SK-N-SH treated with all-trans-retinoic acid at 6 μM for 48 hours (cell line): ENCODE measurements around the gene ABLIM1.
A peak's percentile ranks its signal among the peaks of the same experiment; 100 is the strongest.

Source experiments
- ATAC-seq: fragments of 200-7000 bp; cut with Tn5 transposase; 3 replicates; pipeline ENCODE4 v1.9.1; 2020; ENCODE audit warnings: mild to moderate bottlenecking, moderate library complexity
- CSDC2 ChIP-seq: fragments of 250-450 bp; sonication (Bioruptor Pico); IDR thresholded peaks from 2 replicates; pipeline ENCODE4 v1.5.0; 2020; ENCODE audit warnings: mild to moderate bottlenecking, moderate library complexity
- ESRRG ChIP-seq: fragments of 250-450 bp; sonication (Bioruptor Pico); IDR thresholded peaks from 2 replicates; pipeline ENCODE4 v1.6.1; 2021; ENCODE audit warnings: mild to moderate bottlenecking
- GLIS3 ChIP-seq: fragments of 250-450 bp; sonication (Bioruptor Pico); IDR thresholded peaks from 2 replicates; pipeline ENCODE4 v1.5.0; 2020; ENCODE audit warnings: mild to moderate bottlenecking, moderate library complexity
- ISL1 ChIP-seq: fragments of 250-450 bp; sonication (Bioruptor Pico); IDR thresholded peaks from 2 replicates; pipeline ENCODE4 v2.1.2; 2022; ENCODE audit warnings: mild to moderate bottlenecking, moderate library complexity
- OSR1 ChIP-seq: fragments of 250-450 bp; sonication (Bioruptor Pico); IDR thresholded peaks from 2 replicates; pipeline ENCODE4 v1.8.0; 2022; ENCODE audit warnings: moderate library complexity, mild to moderate bottlenecking, inconsistent platforms
- PPARA ChIP-seq: fragments of 250-450 bp; sonication (Bioruptor Pico); IDR thresholded peaks from 2 replicates; pipeline ENCODE4 v1.5.0; 2020; ENCODE audit warnings: mild to moderate bottlenecking, borderline replicate concordance
- SNAI2 ChIP-seq: fragments of 250-450 bp; sonication (Bioruptor Pico); IDR thresholded peaks from 2 replicates; pipeline ENCODE4 v1.5.0; 2020; ENCODE audit warnings: mild to moderate bottlenecking, moderate library complexity
- TOX ChIP-seq: fragments of 250-450 bp; sonication (Bioruptor Pico); IDR thresholded peaks from 2 replicates; pipeline ENCODE4 v1.8.0; 2021; ENCODE audit warnings: mild to moderate bottlenecking, moderate library complexity, borderline replicate concordance
- ZFP3 ChIP-seq: fragments of 250-450 bp; sonication (Bioruptor Pico); IDR thresholded peaks from 2 replicates; pipeline ENCODE4 v1.5.0; 2020; ENCODE audit warnings: mild to moderate bottlenecking, moderate library complexity
- ZFP30 ChIP-seq: fragments of 450-650 bp; formaldehyde crosslinking; IDR thresholded peaks from 2 replicates; pipeline ENCODE4 v1.5.0; 2022; ENCODE audit warnings: mild to moderate bottlenecking, moderate library complexity
- ZNF565 ChIP-seq: fragments of 450-650 bp; formaldehyde crosslinking; conservative IDR thresholded peaks from 2 replicates; pipeline ENCODE4 v1.5.0; 2020; ENCODE audit warnings: low read depth, mild to moderate bottlenecking, moderate library complexity
- ZNF70 ChIP-seq: fragments of 450-650 bp; formaldehyde crosslinking; IDR thresholded peaks from 2 replicates; pipeline ENCODE4 v1.5.0; 2020; ENCODE audit warnings: mild to moderate bottlenecking, moderate library complexity
- ZNF8 ChIP-seq: fragments of 450-650 bp; formaldehyde crosslinking; IDR thresholded peaks from 2 replicates; pipeline ENCODE4 v1.5.0; 2020; ENCODE audit warnings: mild to moderate bottlenecking, moderate library complexity
- TF ChIP-seq, protein P1 (sequence below): fragments of 250-450 bp; sonication (Bioruptor Pico); IDR thresholded peaks from 2 replicates; pipeline ENCODE4 v1.5.0; 2020; ENCODE audit warnings: mild to moderate bottlenecking, moderate library complexity
- TF ChIP-seq, protein P2 (sequence below): fragments of 250-450 bp; sonication (Bioruptor Pico); IDR thresholded peaks from 2 replicates; pipeline ENCODE4 v1.8.0; 2021; ENCODE audit warnings: low read depth, mild to moderate bottlenecking, moderate library complexity, borderline replicate concordance
- TF ChIP-seq, protein P3 (sequence below): fragments of 250-450 bp; sonication (Bioruptor Pico); IDR thresholded peaks from 2 replicates; pipeline ENCODE4 v1.5.1; 2021; ENCODE audit warnings: mild to moderate bottlenecking, moderate library complexity

ABLIM1 gene

DNA sequence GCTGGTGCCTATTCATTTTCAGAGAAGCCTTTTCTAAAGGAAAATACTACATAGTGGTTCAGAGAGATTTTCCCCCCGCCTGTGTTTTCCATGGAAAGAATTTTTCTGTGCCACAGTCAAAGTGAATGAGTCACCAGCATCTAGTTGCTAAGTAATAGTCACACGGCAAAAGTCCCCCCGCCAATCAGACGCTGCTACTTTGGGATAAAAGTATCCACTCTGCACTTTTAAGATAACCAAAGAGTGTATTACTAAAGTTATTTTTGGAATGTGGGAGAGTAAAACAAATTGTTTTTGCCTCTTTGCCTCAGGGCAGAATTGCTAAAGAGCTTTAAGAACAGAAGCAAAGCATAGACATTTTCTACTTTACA lies 23.5 kb downstream of the ABLIM1 start:
- TF ChIP-seq ISL1 (CRISPR knock-in tag): peak; percentile 85
- TF ChIP-seq ZNF70: peak; percentile 74
- TF ChIP-seq GLIS3 (CRISPR knock-in tag): no peak
- ATAC-seq: peak; percentile 68

DNA sequence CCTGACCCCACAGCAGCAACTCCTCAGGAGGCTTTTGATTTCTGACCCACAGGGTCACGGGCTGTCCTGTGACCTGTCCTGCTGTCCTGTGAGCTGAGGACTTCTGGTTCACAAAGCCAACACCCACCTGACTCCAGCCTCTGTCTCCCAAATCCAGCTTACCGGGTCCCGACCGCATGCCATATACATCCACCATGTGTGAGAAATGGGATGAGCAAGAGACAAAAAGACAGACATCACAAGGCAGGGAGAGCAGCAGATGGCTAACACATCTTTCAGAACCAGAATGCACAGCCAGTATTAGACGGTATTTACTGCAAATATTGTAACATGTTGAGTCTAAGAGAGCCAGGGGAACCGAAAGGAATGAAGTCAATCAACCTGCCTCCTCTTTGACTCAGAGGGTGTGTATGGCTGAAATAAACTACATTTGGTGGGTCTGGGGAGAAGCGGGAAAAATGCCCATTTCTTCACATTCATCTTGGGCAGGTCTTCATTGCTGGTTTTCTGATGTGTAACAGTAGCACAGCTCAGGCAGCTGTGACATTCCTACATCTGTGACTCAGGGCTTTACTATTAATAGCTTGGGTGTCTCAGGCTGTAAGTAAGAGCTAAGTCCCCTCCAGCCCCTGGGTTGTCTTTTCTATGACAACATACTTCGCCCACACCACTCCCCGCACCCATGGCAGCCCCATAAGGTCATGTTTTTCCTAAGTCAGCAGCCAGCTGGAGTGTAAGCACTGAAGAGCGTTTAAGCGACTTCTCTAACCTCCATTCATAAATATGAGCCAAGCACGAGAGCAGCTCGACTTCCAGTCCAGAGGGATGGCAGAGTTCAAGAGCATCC lies 25.0 kb downstream of the ABLIM1 start:
- peak; percentile 76 for ATAC-seq
- peak; percentile 64 for TF ChIP-seq ISL1 (CRISPR knock-in tag)
- TF ChIP-seq, protein P1, sequence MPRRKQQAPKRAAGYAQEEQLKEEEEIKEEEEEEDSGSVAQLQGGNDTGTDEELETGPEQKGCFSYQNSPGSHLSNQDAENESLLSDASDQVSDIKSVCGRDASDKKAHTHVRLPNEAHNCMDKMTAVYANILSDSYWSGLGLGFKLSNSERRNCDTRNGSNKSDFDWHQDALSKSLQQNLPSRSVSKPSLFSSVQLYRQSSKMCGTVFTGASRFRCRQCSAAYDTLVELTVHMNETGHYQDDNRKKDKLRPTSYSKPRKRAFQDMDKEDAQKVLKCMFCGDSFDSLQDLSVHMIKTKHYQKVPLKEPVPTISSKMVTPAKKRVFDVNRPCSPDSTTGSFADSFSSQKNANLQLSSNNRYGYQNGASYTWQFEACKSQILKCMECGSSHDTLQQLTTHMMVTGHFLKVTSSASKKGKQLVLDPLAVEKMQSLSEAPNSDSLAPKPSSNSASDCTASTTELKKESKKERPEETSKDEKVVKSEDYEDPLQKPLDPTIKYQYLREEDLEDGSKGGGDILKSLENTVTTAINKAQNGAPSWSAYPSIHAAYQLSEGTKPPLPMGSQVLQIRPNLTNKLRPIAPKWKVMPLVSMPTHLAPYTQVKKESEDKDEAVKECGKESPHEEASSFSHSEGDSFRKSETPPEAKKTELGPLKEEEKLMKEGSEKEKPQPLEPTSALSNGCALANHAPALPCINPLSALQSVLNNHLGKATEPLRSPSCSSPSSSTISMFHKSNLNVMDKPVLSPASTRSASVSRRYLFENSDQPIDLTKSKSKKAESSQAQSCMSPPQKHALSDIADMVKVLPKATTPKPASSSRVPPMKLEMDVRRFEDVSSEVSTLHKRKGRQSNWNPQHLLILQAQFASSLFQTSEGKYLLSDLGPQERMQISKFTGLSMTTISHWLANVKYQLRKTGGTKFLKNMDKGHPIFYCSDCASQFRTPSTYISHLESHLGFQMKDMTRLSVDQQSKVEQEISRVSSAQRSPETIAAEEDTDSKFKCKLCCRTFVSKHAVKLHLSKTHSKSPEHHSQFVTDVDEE (CRISPR knock-in tag): no peak

DNA sequence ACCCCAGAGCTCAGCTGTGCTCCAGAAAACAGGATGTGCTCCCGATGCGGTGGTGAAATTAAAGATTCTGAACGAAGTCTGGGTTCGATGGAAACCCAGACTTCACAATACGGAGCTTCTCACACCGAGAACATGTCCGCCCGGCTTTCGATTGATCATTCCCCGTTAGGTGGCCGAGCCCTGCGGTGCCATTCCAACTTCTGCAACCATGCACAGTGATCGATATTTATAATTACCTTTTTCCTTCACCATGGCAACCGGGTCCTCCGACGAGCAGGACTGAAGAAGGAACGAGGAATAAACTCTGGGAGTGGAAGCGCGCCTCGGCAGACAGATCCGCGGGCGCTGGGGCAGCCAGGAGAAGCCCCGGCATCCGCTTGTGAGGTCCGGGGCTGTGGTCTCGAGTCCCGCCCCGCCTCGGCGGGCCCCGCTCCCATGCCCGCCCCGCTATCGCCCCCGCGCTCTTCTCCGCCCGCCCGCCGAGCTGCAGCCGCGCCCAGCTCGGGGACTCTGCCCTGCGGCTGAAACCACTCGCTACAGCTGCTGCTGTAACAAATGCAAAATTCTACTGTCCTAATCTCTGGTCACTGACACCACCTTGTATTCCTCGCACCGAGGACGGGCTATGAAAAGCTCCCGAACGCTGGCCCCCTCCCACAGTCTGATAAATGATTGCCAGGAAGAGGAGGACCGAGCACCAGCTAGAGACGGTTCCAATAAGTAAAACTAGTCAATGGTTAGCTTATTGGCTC lies 26.2 kb downstream of the ABLIM1 start:
- ATAC-seq: peak; percentile 58
- TF ChIP-seq, protein P2, sequence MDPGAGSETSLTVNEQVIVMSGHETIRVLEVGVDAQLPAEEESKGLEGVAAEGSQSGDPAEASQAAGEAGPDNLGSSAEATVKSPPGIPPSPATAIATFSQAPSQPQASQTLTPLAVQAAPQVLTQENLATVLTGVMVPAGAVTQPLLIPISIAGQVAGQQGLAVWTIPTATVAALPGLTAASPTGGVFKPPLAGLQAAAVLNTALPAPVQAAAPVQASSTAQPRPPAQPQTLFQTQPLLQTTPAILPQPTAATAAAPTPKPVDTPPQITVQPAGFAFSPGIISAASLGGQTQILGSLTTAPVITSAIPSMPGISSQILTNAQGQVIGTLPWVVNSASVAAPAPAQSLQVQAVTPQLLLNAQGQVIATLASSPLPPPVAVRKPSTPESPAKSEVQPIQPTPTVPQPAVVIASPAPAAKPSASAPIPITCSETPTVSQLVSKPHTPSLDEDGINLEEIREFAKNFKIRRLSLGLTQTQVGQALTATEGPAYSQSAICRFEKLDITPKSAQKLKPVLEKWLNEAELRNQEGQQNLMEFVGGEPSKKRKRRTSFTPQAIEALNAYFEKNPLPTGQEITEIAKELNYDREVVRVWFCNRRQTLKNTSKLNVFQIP: no peak
- TF ChIP-seq ZFP30 (CRISPR knock-in tag): no peak
- TF ChIP-seq ZFP3 (CRISPR knock-in tag): no peak
- TF ChIP-seq ZNF8 (CRISPR knock-in tag): no peak
- TF ChIP-seq ZNF70: no peak
- TF ChIP-seq TOX (CRISPR knock-in tag): no peak
- no peak for TF ChIP-seq GLIS3 (CRISPR knock-in tag)
- TF ChIP-seq, all 23 proteins: peak for 0

DNA sequence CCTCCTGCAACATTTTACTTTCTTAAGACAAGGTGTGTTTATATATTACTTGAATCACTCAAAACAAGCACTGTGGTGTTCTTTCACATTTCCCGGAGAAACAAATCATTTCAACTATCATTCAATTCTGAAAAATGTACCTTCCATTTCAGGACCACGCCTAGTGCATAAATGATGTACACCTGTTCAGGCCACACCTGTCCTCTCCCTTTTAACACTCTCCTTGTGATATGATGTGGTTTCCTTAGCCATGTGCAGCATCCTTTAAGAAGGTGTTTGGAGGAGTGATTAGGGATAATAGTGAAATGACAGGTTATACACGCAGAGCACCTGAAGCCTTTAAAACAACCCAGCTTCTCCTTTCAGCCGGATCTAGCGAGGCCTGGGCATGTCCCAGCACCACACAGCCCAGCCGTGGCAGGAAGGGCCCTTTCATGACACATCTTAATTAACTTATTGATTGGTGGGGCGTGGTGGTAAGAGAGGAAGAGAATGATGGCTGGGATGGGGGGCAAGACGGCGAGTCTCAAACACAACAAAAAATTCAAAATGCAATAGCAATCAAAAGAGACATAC lies 26.9 kb downstream of the ABLIM1 start:
- no peak for TF ChIP-seq ESRRG
- TF ChIP-seq CSDC2: no peak
- TF ChIP-seq, protein P2: no peak
- no peak for TF ChIP-seq ZNF8 (CRISPR knock-in tag)
- no peak for TF ChIP-seq ZFP30 (CRISPR knock-in tag)
- no peak for TF ChIP-seq OSR1 (CRISPR knock-in tag)
- TF ChIP-seq PPARA (CRISPR knock-in tag): no peak
- TF ChIP-seq, protein P3, sequence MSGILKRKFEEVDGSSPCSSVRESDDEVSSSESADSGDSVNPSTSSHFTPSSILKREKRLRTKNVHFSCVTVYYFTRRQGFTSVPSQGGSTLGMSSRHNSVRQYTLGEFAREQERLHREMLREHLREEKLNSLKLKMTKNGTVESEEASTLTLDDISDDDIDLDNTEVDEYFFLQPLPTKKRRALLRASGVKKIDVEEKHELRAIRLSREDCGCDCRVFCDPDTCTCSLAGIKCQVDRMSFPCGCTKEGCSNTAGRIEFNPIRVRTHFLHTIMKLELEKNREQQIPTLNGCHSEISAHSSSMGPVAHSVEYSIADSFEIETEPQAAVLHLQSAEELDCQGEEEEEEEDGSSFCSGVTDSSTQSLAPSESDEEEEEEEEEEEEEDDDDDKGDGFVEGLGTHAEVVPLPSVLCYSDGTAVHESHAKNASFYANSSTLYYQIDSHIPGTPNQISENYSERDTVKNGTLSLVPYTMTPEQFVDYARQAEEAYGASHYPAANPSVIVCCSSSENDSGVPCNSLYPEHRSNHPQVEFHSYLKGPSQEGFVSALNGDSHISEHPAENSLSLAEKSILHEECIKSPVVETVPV (CRISPR knock-in tag): no peak
- no peak for ATAC-seq

DNA sequence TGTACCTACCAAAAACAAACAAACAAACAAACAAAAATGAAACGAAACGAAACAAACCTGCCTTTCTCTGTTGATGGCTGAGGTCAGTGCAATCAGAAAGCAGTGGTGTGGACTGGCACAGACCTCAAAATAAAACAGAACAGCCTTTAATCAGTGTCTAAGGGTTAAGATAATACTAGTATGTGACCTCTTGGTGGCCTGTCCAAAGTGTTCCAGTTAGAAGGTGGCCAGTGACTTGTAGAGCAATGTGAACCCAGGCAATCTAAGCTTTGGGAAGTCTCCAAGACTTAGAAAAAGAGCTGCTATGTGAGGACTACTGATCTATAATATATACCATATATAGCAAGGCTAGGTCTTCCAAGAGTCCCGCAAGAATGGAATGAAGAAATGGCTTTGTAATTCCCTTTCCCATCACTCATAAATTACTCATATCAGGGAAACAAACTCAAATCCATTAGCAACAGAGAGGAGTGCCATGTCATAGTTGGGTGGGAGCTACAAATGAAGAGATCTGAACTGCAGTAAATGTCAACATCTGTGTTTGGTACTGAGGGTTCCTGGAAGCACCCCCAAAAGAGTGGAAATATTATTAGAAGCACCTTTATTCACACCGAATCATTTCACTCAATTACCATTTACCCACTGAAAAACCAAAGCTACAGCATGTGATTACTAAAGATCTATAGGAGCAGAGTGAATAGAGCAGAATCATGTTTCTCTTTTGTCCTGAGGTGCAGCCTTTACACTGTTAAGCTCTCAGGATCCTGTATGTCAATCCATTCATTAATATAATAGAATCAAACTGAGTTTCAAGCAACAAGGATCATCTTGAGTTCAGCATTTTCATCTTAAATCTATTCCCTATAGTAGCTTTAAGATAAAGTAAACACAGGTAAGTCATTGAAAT lies 28.0 kb downstream of the ABLIM1 start:
- ATAC-seq: no peak
- TF ChIP-seq SNAI2 (CRISPR knock-in tag) (no peak), ZFP30 (CRISPR knock-in tag) (no peak), TOX (CRISPR knock-in tag) (no peak), PPARA (CRISPR knock-in tag) (no peak), ISL1 (CRISPR knock-in tag) (0 out of 2 replicates have a peak, but pooled peaks have one; percentile 36), ZNF565 (no peak), OSR1 (CRISPR knock-in tag) (no peak)
- TF ChIP-seq, protein P3 (CRISPR knock-in tag): no peak
- TF ChIP-seq, protein P1 (CRISPR knock-in tag): no peak
